Measurements from ENCODE around the gene LRRC8B.

DNA sequence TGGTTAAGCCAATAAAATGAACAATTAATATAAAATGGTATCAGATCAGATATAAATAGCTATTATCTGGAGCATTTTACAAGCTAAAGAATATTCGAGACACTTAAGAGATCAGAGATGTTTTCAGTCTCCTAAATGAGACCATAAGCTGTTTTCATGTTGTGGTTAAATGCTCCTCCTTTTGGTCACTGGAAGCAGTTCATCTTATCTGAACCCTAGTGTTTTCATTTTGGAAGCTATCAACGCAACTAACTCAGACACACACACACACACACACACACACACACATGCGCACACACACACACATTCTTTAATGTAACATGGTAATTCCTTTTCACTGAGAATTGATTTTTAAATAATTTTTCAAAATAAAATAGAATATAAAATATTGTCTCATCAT is 98.3 kb downstream of the LRRC8B start:
- TF ChIP-seq YY1 (IDR thresholded peaks at IDR 0.05; ENCODE audit: low read depth) (no peak), TAF1 (IDR thresholded peaks at IDR 0.05; ENCODE audit: low read depth) (no peak)
- TF ChIP-seq, protein P1, sequence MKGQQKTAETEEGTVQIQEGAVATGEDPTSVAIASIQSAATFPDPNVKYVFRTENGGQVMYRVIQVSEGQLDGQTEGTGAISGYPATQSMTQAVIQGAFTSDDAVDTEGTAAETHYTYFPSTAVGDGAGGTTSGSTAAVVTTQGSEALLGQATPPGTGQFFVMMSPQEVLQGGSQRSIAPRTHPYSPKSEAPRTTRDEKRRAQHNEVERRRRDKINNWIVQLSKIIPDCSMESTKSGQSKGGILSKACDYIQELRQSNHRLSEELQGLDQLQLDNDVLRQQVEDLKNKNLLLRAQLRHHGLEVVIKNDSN (IDR thresholded peaks at IDR 0.05), result no peak
